Endodermal cell (in vitro differentiated cells): Measurements from ENCODE around the gene SAXO1. TPM values are rescaled to one million over a fixed set of nuclear protein-coding genes. Genes with fewer than 3 reads are reported as not detected.

Experiments used
- DNase-seq: peaks from one replicate; pipeline ENCODE4 v3.0.0-alpha.2; 2017
- H3K27ac ChIP-seq: 2 replicates; pipeline ENCODE4 v1.5.1; 2013; ENCODE audit warnings: mild to moderate bottlenecking, low read depth, low read length, moderate library complexity
- H3K27me3 ChIP-seq: 2 replicates; pipeline ENCODE4 v1.6.1; 2013; ENCODE audit warnings: mild to moderate bottlenecking, low read length, moderate library complexity; ENCODE audit not compliant: insufficient read depth, control insufficient read depth, poor library complexity, severe bottlenecking
- H3K36me3 ChIP-seq: 2 replicates; pipeline ENCODE4 v1.7.0; 2013; ENCODE audit warnings: mild to moderate bottlenecking, low read length, moderate library complexity; ENCODE audit not compliant: control insufficient read depth, insufficient read depth
- H3K4me1 ChIP-seq: one replicate; pipeline ENCODE4 v1.7.0; 2013; ENCODE audit warnings: low read length; ENCODE audit not compliant: control insufficient read depth, insufficient read depth
- H3K4me3 ChIP-seq: 2 replicates; pipeline ENCODE4 v1.5.1; 2013; ENCODE audit warnings: mild to moderate bottlenecking, low read length, moderate library complexity
- H3K9ac ChIP-seq: 2 replicates; pipeline ENCODE4 v1.6.1; 2013; ENCODE audit warnings: mild to moderate bottlenecking, low read length, moderate library complexity; ENCODE audit not compliant: poor library complexity, severe bottlenecking; ENCODE audit errors: extremely low read depth
- H3K9me3 ChIP-seq: 2 replicates; pipeline ENCODE4 v1.6.1; 2013; ENCODE audit warnings: mild to moderate bottlenecking, low read length, moderate library complexity; ENCODE audit not compliant: control insufficient read depth
- H3K27ac Mint-ChIP-seq: 2 replicates; pipeline ENCODE4 v1.8.0; 2020; ENCODE audit warnings: mixed read lengths
- H3K27me3 Mint-ChIP-seq: 2 replicates; pipeline ENCODE4 v1.8.0; 2021; ENCODE audit warnings: mild to moderate bottlenecking, mixed read lengths; ENCODE audit not compliant: insufficient read depth
- H3K36me3 Mint-ChIP-seq: 2 replicates; pipeline ENCODE4 v1.8.0; 2020; ENCODE audit warnings: low read depth, mixed read lengths
- H3K4me1 Mint-ChIP-seq: 2 replicates; pipeline ENCODE4 v1.8.0; 2020; ENCODE audit warnings: mixed read lengths
- H3K4me3 Mint-ChIP-seq: 2 replicates; pipeline ENCODE4 v1.8.0; 2020; ENCODE audit warnings: mild to moderate bottlenecking, moderate library complexity, mixed read lengths
- H3K9me3 Mint-ChIP-seq: 2 replicates; pipeline ENCODE4 v1.8.0; 2020; ENCODE audit warnings: mild to moderate bottlenecking, mixed read lengths
- CTCF ChIP-seq: fragments of 200-600 bp; sonication (generic); conservative IDR thresholded peaks from 2 replicates; pipeline ENCODE4 v1.5.0; 2021; ENCODE audit warnings: antibody characterized with exemption, mild to moderate bottlenecking
- WGBS, 2 experiments: methylation state at CpG; one replicate each; pipeline versions ENCODE4 v1.1.5 to v1.1.7; 2013; ENCODE audit warnings: missing lambda C conversion rate in 2 of 2, mixed read lengths in 1 of 2; ENCODE audit not compliant: insufficient coverage in 1 of 2, insufficient read length in 1 of 2; 5-methylcytosine and 5-hydroxymethylcytosine counted together
- long read RNA-seq, 4 experiments: library from polyadenylated mRNA in 2 of 4; library from RNA in 1 of 4; library from capped mRNA in 1 of 4; stranded (forward) in 3 of 4; unstranded in 1 of 4; transcript quantifications; one replicate each; pipeline ENCODE4 v2.0.0, GENCODE V29; 2020 to 2021; ENCODE audit warnings: inconsistent platforms in 1 of 4
- polyA plus RNA-seq, 2 experiments: library from polyadenylated mRNA; stranded (reverse); fragments of 50-300 nt; gene quantifications; one replicate each; pipeline ENCODE4 v1.2.3, GENCODE V29; 2013
- total RNA-seq, 2 donors: library from RNA; stranded (reverse); fragmentation: NEBNext Ultra II Directional in 1 of 2; extraction: Animal tissue kit (Norgen Biotek cat#: 25700) in 1 of 2; gene quantifications; 2 replicates in 1 of 2; 3 replicates in 1 of 2; pipeline ENCODE4 v1.2.1, GENCODE V29; 2021

Gene SAXO1
- total RNA-seq = 1 to 10 TPM in 1 of 2 donors, under 1 TPM in 1; 0.04 to 1.2 TPM
- polyA plus RNA-seq (2013, experiment 1 of 2) = 0.18 TPM
- polyA plus RNA-seq (2013, experiment 2 of 2) = 0.46 TPM
- long read RNA-seq, experiment 1, partial matches to known transcripts = 1 of 2 reads
- long read RNA-seq, experiment 1, other reads (novel, unspliced or antisense) = 1 of 2 reads
- long read RNA-seq, experiment 2, partial matches to known transcripts = 0 of 1 reads
- long read RNA-seq, experiment 2, other reads (novel, unspliced or antisense) = 1 of 1 reads
- long read RNA-seq, experiment 3, partial matches to known transcripts = 0 of 2 reads
- long read RNA-seq, experiment 3, other reads (novel, unspliced or antisense) = 2 of 2 reads
- long read RNA-seq, experiment 4 = 0 reads

- WGBS, 2 experiments = 87 to 96% methylated on average over 17 to 20 of the region's 20 CpGs
- H3K4me3 Mint-ChIP-seq = no peak within 1 kb of the TSS
- no peaks in the 10 kb centered on the region for H3K36me3 ChIP-seq
These were observed at the start of gene SAXO1 for GRCh38 chr9:19033015-19033414. TSS of gene SAXO1 (minus strand) at chr9:19033209. CDS start at chr9:19032908, 301 bp downstream.

GRCh38 chr9:19074836-19075235 is 41.8 kb upstream of the SAXO1 start:
- 86% methylated on average over 1 of the region's 1 CpG; no CpG with 5 or more reads in 1 of the 2 experiments for WGBS, 2 experiments
- TF ChIP-seq CTCF = no peak
- Histone ChIP-seq H3K4me3 (no peak overlapping the region), H3K4me1 (no peaks in the 10 kb centered on the region), H3K27me3 (no peaks in the 10 kb centered on the region), H3K27ac (no peak overlapping the region), H3K9me3 (no peaks in the 10 kb centered on the region), H3K9ac (no peak overlapping the region), H3K36me3 (peaks cover 67% of the 10 kb centered on the region)
- DNase-seq = no peak
- Mint-ChIP-seq H3K4me1 (no peaks in the 10 kb centered on the region), H3K36me3 (peaks cover 60% of the 10 kb centered on the region), H3K4me3 (no peak overlapping the region), H3K27ac (no peak overlapping the region), H3K9me3 (no peaks in the 10 kb centered on the region), H3K27me3 (no peaks in the 10 kb centered on the region)

More at GRCh38 chr9:19033015-19033414, at the start of gene SAXO1:
- H3K27me3 Mint-ChIP-seq = no peaks in the 10 kb centered on the region
- Histone ChIP-seq H3K27ac (no peak within 1 kb of the TSS), H3K4me1 (no peaks in the 10 kb centered on the region), H3K9me3 (peaks cover 13% of the 10 kb centered on the region), H3K4me3 (no peak within 1 kb of the TSS), H3K27me3 (no peaks in the 10 kb centered on the region), H3K9ac (no peak within 1 kb of the TSS)
- no peak within 1 kb of the TSS for H3K27ac Mint-ChIP-seq
- no peak for TF ChIP-seq CTCF
- DNase-seq = no peak
- H3K36me3 Mint-ChIP-seq = peaks cover 12% of the 10 kb centered on the region
- H3K9me3 Mint-ChIP-seq = peaks cover 22% of the 10 kb centered on the region
- H3K4me1 Mint-ChIP-seq = no peaks in the 10 kb centered on the region

- Mint-ChIP-seq H3K9me3 (no peaks in the 10 kb centered on the region), H3K27ac (no peak overlapping the region), H3K4me3 (no peak overlapping the region), H3K36me3 (peaks cover 60% of the 10 kb centered on the region), H3K4me1 (no peaks in the 10 kb centered on the region), H3K27me3 (no peaks in the 10 kb centered on the region)
- no peaks in the 10 kb centered on the region for H3K4me1 ChIP-seq
- no peaks in the 10 kb centered on the region for H3K27me3 ChIP-seq
- H3K27ac ChIP-seq = no peak overlapping the region
- 92 to 100% methylated on average over 1 to 2 of the region's 2 CpGs for WGBS, 2 experiments
- H3K9me3 ChIP-seq = no peaks in the 10 kb centered on the region
- H3K4me3 ChIP-seq = no peak overlapping the region
- TF ChIP-seq CTCF = no peak
- DNase-seq = no peak
- peaks cover 69% of the 10 kb centered on the region for H3K36me3 ChIP-seq
- H3K9ac ChIP-seq = no peak overlapping the region
These were observed 41.2 kb upstream of the SAXO1 start for GRCh38 chr9:19074229-19074628.
